HG03342 (cell line): ENCODE measurements around the gene GRIK2.

Experiments used
- ATAC-seq: cut with Tn5 transposase; IDR thresholded peaks from one replicate; pipeline ENCODE4 v1.9.1; 2021; ENCODE audit warnings: mild to moderate bottlenecking, moderate library complexity; ENCODE audit not compliant: unreplicated experiment

Gene GRIK2

DNA sequence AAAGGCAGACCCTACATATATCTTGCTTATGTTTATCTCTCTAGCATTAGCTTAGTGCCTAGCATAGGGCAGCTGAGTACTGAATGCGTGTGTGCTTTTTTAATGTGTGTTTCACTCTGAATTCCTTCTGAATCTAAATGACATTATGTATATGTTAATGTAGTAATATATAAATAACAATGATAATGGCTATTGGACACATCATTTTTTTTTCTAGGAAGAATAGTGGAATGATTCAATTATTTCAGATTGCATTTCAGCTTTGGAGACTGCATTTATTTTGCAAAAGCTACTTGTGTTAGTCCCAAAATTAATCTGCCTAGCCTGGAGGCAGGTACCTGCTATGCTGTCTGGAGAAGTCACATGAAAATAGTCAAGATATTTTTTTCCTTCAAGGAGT is 371.8 kb downstream of the GRIK2 start:
- no peak for ATAC-seq

- no peak for ATAC-seq
Measured at GRCh38 chr6:101770116-101770515, 376.6 kb downstream of the GRIK2 start.

DNA sequence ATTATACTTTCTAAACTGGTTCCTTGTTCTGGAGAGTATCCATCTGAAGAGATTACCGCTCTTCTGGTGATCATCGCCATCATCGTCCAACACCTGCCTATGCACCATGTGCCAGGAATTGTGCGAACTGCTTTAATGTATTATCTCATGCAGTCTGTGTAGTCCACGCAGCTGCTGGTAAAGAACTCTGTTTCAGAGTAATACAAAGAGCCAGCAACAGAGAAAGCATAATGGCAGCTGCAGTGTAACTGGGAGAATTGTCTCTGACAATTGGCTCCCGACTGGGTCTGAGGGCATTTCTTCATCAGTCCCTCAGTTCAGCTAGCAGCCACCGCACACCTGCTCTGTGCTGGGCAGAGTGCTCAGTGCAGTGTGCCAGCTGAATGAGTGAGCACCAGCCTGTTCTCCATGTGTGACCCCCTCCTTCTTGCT is 383.4 kb downstream of the GRIK2 start:
- ATAC-seq = no peak

- ATAC-seq = no peak
Measured at GRCh38 chr6:101777646-101778045, 384.1 kb downstream of the GRIK2 start.

GRCh38 chr6:101779051-101779844 is 385.7 kb downstream of the GRIK2 start:
- ATAC-seq = no peak

GRCh38 chr6:101783287-101783686 is 389.8 kb downstream of the GRIK2 start:
- ATAC-seq = no peak

- no peak for ATAC-seq
Measured at GRCh38 chr6:101784094-101784493, 390.6 kb downstream of the GRIK2 start.

GRCh38 chr6:101799531-101799930 is 406.0 kb downstream of the GRIK2 start:
- ATAC-seq = no peak

DNA sequence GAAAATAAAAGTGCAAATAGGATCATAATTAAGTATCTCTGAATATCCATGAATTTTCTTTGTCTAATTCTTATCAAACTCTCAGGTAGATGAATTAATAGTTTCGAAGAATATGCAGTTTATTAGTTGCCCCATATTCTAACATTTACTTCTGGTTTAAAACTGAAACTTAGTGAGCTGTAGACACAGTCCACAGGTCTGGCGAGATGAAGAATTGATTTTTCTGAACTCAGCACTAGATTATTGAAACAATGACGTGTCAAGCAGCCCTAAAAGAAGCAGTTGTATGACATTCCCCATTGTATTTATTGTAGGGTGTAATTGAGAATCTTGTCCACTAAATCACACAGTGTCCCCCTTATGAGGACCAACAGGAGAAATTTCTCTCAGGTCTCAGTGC is 407.1 kb downstream of the GRIK2 start:
- no peak for ATAC-seq

- ATAC-seq = no peak
Measured at GRCh38 chr6:101803136-101803535, 409.6 kb downstream of the GRIK2 start.

- ATAC-seq = no peak
Measured at GRCh38 chr6:101806241-101806640, 412.7 kb downstream of the GRIK2 start.

- ATAC-seq = no peak
Measured at GRCh38 chr6:101811108-101811507, 417.6 kb downstream of the GRIK2 start.

GRCh38 chr6:101816716-101817115 is 423.2 kb downstream of the GRIK2 start:
- no peak for ATAC-seq

- no peak for ATAC-seq
Measured at GRCh38 chr6:101818051-101818450, 424.5 kb downstream of the GRIK2 start.

DNA sequence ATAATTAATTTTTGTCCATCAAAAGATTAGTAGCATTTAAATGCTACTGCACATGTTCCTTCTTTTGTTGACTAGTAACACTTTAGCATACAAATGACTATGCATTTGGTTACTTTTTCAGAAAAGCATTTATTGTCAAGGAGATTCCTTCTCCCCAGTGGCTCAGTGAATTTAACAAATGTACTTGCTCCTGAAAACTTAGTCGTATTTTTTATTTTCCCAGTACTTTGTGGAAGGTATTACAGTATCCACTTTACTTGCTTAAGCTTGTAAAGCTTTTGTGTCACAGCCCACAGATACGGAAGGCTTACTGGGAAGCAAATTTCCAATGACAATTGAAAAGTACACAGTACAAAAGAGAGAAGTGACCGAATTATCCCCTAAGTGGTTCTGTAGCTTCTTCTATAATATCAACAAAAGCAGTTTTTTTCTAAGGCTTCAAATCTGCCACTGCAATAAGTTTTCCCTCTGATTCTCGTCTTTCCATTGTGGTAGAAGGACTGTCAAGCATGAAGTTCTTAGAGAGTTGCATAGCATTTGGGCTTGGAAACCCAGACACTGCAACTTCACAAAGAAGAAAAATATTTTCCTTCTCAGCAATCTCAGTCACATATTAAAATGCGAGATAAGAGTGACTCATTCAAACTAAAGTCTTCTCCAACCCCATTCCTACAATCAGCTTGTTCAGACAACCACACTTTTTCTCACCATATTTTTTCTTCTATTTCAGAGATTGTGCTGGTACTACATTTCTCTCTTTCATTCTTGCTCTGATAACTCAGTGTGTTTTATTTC is 431.2 kb downstream of the GRIK2 start:
- no peak for ATAC-seq

DNA sequence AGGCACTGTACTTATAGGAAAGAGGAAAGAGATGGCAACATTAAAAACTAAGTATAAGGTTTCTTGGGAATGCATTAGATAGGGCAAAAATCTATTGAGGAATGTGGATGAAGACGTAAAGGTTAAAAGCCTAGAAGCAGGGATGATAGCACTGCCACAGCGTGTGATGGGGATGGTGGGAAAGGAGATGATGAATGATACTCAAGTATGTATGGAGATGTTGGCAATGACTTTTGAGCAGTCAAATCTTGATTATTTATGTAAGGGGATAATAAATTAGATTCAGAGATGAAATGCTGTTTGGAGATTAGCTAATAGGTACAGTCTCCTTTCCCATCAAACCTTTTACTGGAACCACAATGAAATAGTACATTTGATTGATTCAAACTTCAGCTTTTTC is 432.8 kb downstream of the GRIK2 start:
- ATAC-seq = no peak

- no peak for ATAC-seq
Measured at GRCh38 chr6:101826678-101827077, 433.2 kb downstream of the GRIK2 start.

- no peak for ATAC-seq
Measured at GRCh38 chr6:101830501-101831031, 437.1 kb downstream of the GRIK2 start.

DNA sequence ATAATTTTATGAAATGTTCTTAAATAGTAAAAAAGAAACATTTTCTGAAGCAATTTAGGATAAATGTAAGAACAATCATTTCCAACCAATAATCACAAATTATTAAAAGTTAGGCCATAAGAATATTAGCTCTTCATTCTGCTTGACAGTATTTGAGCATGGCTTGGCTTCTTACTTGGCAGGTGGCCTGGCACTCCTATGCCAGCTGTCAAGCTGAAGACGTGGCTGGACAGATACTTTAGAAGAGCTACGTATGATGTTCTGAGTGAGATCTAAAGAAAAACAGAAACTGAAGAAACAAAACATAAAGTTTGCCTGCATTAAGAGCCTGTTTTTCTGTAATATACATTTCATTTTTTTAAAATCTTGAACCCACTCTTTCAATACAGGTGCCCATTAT is 438.9 kb downstream of the GRIK2 start:
- no peak for ATAC-seq

DNA sequence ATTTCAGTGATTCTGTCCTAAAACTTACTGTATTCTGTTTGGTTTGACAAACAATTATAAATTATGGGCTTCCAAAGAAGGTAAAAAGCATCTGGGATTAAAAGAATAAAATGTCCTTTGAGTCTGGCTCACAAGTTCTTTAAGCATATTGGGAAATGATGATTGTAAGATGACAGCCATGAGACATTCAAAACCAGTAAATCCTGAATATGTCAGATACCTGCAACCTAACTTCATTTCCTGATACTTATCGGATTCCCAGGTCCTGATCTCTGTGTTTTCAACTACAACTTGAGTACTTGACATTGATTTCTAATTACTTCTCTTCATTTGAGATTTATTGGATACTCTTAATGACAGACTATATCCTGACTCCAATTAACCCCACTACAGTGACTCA is 446.6 kb downstream of the GRIK2 start:
- no peak for ATAC-seq

- ATAC-seq = peak; percentile 53
Measured at GRCh38 chr6:101845172-101845571, 451.7 kb downstream of the GRIK2 start.

DNA sequence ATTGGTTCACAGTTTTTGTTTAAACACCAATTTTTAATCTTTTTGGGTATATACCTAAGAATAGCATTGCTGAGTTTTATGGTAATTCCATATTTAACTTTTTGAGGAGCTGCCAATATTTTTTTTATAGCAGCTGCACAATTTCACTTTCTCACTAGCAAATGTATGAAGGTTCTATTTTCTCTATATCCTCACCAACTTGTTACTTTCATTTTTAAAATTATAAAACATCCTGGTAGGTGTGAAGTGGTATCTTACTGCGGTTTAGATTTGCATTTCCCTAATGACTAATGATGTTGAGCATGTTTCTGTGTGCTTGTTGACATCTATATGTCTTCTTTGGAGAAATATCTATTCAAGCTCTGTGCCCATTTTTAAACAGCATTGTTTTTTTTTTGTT is 452.1 kb downstream of the GRIK2 start:
- ATAC-seq = peak; percentile 94
